ENCODE measurements around the gene MGST2.

GRCh38 chr4:139639654-139640053, 26.0 kb upstream of the MGST2 start:
- TF ChIP-seq CTCF (conservative IDR thresholded peaks at IDR 0.05; ENCODE audit: low read length) (no peak), EZH2phosphoT487 (IDR thresholded peaks at IDR 0.05; ENCODE audit: borderline replicate concordance) (no peak)
